Neural crest cell (in vitro differentiated cells): ENCODE measurements around the gene PDIA6. TPM values are rescaled to one million over a fixed set of nuclear protein-coding genes. Genes with fewer than 3 reads are reported as not detected.

Source experiments
- DNase-seq: peaks from one replicate; pipeline ENCODE4 v3.0.0; 2021; ENCODE audit warnings: low read depth, mixed read lengths, low spot score
- H3K27ac Mint-ChIP-seq: one replicate; pipeline ENCODE4 v1.8.0; 2021; ENCODE audit warnings: mild to moderate bottlenecking, mixed read lengths; ENCODE audit not compliant: unreplicated experiment
- H3K27me3 Mint-ChIP-seq: 2 replicates; pipeline ENCODE4 v1.8.0; 2021; ENCODE audit warnings: low read depth, mild to moderate bottlenecking, mixed read lengths
- H3K36me3 Mint-ChIP-seq: 2 replicates; pipeline ENCODE4 v1.8.0; 2021; ENCODE audit warnings: low read depth, mild to moderate bottlenecking, mixed read lengths
- H3K4me1 Mint-ChIP-seq: 2 replicates; pipeline ENCODE4 v1.8.0; 2021; ENCODE audit warnings: mixed read lengths
- H3K4me3 Mint-ChIP-seq: one replicate; pipeline ENCODE4 v1.8.0; 2021; ENCODE audit warnings: mild to moderate bottlenecking, mixed read lengths
- H3K9me3 Mint-ChIP-seq: 2 replicates; pipeline ENCODE4 v1.8.0; 2021; ENCODE audit warnings: mixed read lengths
- CTCF ChIP-seq: fragments of 200-600 bp; sonication (generic); conservative IDR thresholded peaks from 2 replicates; pipeline ENCODE4 v1.5.0; 2021; ENCODE audit warnings: antibody characterized with exemption, mild to moderate bottlenecking
- long read RNA-seq: library from polyadenylated mRNA; unstranded; transcript quantifications from one replicate; pipeline ENCODE4 v2.0.0, GENCODE V29; 2020
- total RNA-seq: library from RNA; stranded (reverse); gene quantifications from 2 replicates; pipeline ENCODE4 v1.2.1, GENCODE V29; 2021

Gene PDIA6
- 235 and 248 TPM in 2 replicates for total RNA-seq
- long read RNA-seq, transcript PDIA6-201 (13 exons, 2,338 nt), result major isoform, 950 of 1,093 reads
- long read RNA-seq, partial matches to known transcripts, result 94 of 1,093 reads
- long read RNA-seq, other reads (novel, unspliced or antisense), result 46 of 1,093 reads

- Mint-ChIP-seq H3K36me3 (peaks cover under 1% of the 10 kb centered on the region), H3K4me1 (peaks cover 42% of the 10 kb centered on the region), H3K4me3 (peak within 1 kb of the TSS; percentile 95), H3K9me3 (no peaks in the 10 kb centered on the region), H3K27ac (peak within 1 kb of the TSS; percentile 77), H3K27me3 (peaks cover 2% of the 10 kb centered on the region)
- DNase-seq, result peak; percentile 98
- no peak for TF ChIP-seq CTCF
These were observed at the start of gene PDIA6 for GRCh38 chr2:10812362-10813162. PDIA6 (minus strand) TSS chr2:10812785; CDS start chr2:10812696, 89 bp downstream.

- Mint-ChIP-seq H3K27ac (no peak overlapping the region), H3K27me3 (peaks cover 7% of the 10 kb centered on the region), H3K4me3 (no peak overlapping the region), H3K36me3 (no peaks in the 10 kb centered on the region), H3K4me1 (peaks cover 11% of the 10 kb centered on the region), H3K9me3 (no peaks in the 10 kb centered on the region)
- TF ChIP-seq CTCF, result no peak
- DNase-seq, result no peak
These were observed 49.7 kb upstream of the PDIA6 start for GRCh38 chr2:10862330-10862729.

- H3K36me3 Mint-ChIP-seq, result no peaks in the 10 kb centered on the region
- no peak for DNase-seq
- H3K27ac Mint-ChIP-seq, result no peak overlapping the region
- no peak overlapping the region for H3K4me3 Mint-ChIP-seq
- peaks cover 7% of the 10 kb centered on the region for H3K27me3 Mint-ChIP-seq
- H3K9me3 Mint-ChIP-seq, result no peaks in the 10 kb centered on the region
- H3K4me1 Mint-ChIP-seq, result peaks cover 11% of the 10 kb centered on the region
- TF ChIP-seq CTCF, result no peak
These were observed 49.2 kb upstream of the PDIA6 start for GRCh38 chr2:10861765-10862164.

- H3K27ac Mint-ChIP-seq, result no peak overlapping the region
- no peak for TF ChIP-seq CTCF
- no peak for DNase-seq
- H3K27me3 Mint-ChIP-seq, result peaks cover 7% of the 10 kb centered on the region
- peaks cover 11% of the 10 kb centered on the region for H3K4me1 Mint-ChIP-seq
- no peaks in the 10 kb centered on the region for H3K9me3 Mint-ChIP-seq
- no peaks in the 10 kb centered on the region for H3K36me3 Mint-ChIP-seq
- no peak overlapping the region for H3K4me3 Mint-ChIP-seq
These were observed 48.3 kb upstream of the PDIA6 start for GRCh38 chr2:10860814-10861325.

GRCh38 chr2:10860081-10860813 lies 47.7 kb upstream of the PDIA6 start:
- peaks cover 11% of the 10 kb centered on the region for H3K4me1 Mint-ChIP-seq
- H3K36me3 Mint-ChIP-seq, result no peaks in the 10 kb centered on the region
- no peak for TF ChIP-seq CTCF
- H3K4me3 Mint-ChIP-seq, result no peak overlapping the region
- no peaks in the 10 kb centered on the region for H3K9me3 Mint-ChIP-seq
- peaks cover 7% of the 10 kb centered on the region for H3K27me3 Mint-ChIP-seq
- no peak overlapping the region for H3K27ac Mint-ChIP-seq
- DNase-seq, result no peak
